Measurements from ENCODE around the gene VWC2L. TPM values are rescaled to one million over a fixed set of nuclear protein-coding genes. Genes with fewer than 3 reads are reported as not detected.

VWC2L gene
- total and polyA plus RNA-seq, 2 experiments from 2014 or later, result 0.10 TPM; not detected in 1

DNA sequence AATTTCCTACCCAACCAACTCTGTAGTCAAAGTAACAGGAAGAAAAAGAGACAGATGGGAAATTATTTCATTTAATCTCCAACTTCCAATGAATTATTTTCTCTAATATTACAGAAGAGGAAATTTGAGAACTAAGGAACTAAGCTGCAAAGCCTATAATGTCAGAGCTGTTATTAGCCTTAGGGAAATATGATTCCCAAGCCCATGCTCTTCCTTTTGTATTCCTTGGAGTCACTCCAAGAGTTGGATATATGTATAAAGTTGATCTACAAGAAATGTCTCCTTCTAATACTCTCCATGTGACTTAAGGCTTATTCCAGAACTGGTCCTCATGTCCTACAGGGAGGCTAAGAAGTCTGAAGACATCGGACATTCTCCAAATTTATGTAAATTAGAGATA, 31.6 kb upstream of the VWC2L start:
- Histone ChIP-seq H3K4me2 (no peak overlapping the region), H3K4me1 (ENCODE audit: insufficient read depth) (no peaks in the 10 kb centered on the region), H3K9me3 (ENCODE audit: low read depth) (no peaks in the 10 kb centered on the region), H3K36me3 (replicated peaks; ENCODE audit: insufficient read depth, low read depth) (no peaks in the 10 kb centered on the region), H3K79me2 (no peaks in the 10 kb centered on the region), H3K4me3 (no peak overlapping the region), H4K20me1 (ENCODE audit: insufficient read depth, poor library complexity, severe bottlenecking) (no peaks in the 10 kb centered on the region), H3K9me2 (replicated peaks; ENCODE audit: insufficient read depth) (no peaks in the 10 kb centered on the region), H3K27ac (no peak overlapping the region), H2AFZ (no peak overlapping the region), H3K27me3 (no peaks in the 10 kb centered on the region)
- TF ChIP-seq, protein P1, sequence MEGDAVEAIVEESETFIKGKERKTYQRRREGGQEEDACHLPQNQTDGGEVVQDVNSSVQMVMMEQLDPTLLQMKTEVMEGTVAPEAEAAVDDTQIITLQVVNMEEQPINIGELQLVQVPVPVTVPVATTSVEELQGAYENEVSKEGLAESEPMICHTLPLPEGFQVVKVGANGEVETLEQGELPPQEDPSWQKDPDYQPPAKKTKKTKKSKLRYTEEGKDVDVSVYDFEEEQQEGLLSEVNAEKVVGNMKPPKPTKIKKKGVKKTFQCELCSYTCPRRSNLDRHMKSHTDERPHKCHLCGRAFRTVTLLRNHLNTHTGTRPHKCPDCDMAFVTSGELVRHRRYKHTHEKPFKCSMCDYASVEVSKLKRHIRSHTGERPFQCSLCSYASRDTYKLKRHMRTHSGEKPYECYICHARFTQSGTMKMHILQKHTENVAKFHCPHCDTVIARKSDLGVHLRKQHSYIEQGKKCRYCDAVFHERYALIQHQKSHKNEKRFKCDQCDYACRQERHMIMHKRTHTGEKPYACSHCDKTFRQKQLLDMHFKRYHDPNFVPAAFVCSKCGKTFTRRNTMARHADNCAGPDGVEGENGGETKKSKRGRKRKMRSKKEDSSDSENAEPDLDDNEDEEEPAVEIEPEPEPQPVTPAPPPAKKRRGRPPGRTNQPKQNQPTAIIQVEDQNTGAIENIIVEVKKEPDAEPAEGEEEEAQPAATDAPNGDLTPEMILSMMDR (IDR thresholded peaks at IDR 0.05; ENCODE audit: poor library complexity), result no peak
- TF ChIP-seq EZH2phosphoT487 (IDR thresholded peaks at IDR 0.05; ENCODE audit: low read depth, severe bottlenecking, unreplicated experiment) (no peak), EZH2 (IDR thresholded peaks at IDR 0.05; ENCODE audit: borderline replicate concordance) (no peak)
- DNase-seq (ENCODE audit: low spot score), result no peak
- 96% methylated on average over 1 of the region's 1 CpG for WGBS (ENCODE audit: low lambda C conversion rate, missing lambda C conversion rate)

DNA sequence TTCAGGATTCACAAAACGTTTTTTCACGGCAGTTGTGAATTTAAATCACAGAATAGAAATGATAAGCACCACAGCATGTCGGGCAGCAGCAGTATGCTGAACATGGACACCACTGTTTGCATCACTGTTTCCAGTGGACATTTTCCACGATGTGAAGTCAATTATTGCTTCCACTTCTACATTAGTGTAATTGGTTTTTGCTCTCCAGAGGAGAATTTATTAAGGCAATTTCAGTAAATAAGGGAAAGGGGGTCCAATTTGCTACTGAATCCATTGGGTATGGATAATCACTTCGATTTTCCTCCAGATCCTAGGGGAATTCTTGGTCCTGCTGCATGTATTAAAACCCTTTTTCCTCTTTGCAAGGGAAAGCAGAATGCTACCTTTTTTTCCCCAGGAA, 30.2 kb upstream of the VWC2L start:
- Histone ChIP-seq H3K27me3 (no peaks in the 10 kb centered on the region), H2AFZ (no peak overlapping the region), H3K9me2 (replicated peaks; ENCODE audit: insufficient read depth) (no peaks in the 10 kb centered on the region), H3K27ac (no peak overlapping the region), H4K20me1 (ENCODE audit: insufficient read depth, poor library complexity, severe bottlenecking) (no peaks in the 10 kb centered on the region), H3K4me3 (no peak overlapping the region), H3K4me1 (ENCODE audit: insufficient read depth) (no peaks in the 10 kb centered on the region), H3K9me3 (ENCODE audit: low read depth) (no peaks in the 10 kb centered on the region), H3K36me3 (replicated peaks; ENCODE audit: insufficient read depth, low read depth) (no peaks in the 10 kb centered on the region), H3K4me2 (no peak overlapping the region), H3K79me2 (no peaks in the 10 kb centered on the region)
- 81% methylated on average over 5 of the region's 5 CpGs for WGBS (ENCODE audit: low lambda C conversion rate, missing lambda C conversion rate)
- TF ChIP-seq EZH2phosphoT487 (IDR thresholded peaks at IDR 0.05; ENCODE audit: low read depth, severe bottlenecking, unreplicated experiment) (no peak), EZH2 (IDR thresholded peaks at IDR 0.05; ENCODE audit: borderline replicate concordance) (no peak)
- TF ChIP-seq, protein P1 (IDR thresholded peaks at IDR 0.05; ENCODE audit: poor library complexity), result no peak
- no peak for DNase-seq (ENCODE audit: low spot score)

DNA sequence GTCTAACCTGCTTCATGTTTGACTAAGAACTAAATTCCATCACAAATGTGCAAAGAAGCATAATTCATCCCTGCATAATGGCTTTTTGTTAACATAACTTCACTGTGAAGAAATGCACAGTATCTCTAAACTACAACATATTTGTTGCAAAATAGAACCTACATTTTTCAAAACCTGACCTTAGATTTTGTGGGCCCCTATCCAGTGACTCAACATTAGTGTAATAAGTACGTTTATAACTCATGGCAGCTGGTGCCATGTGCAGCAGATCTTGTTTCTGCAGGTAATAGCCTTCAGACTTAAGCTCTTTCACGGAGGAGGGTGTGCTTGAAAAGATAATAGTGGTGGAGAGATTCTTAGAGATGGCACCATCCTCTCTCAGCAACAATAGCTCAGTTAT, 28.6 kb upstream of the VWC2L start:
- no peaks in the 10 kb centered on the region for H3K27me3 ChIP-seq
- WGBS (ENCODE audit: low lambda C conversion rate, missing lambda C conversion rate), result 68% methylated on average over 2 of the region's 2 CpGs
- H3K4me2 ChIP-seq, result no peak overlapping the region

More for the DNA sequence above, 28.6 kb upstream of the VWC2L start:
- H3K9me3 ChIP-seq (ENCODE audit: low read depth), result no peaks in the 10 kb centered on the region
- no peak overlapping the region for H3K27ac ChIP-seq
- no peak overlapping the region for H2AFZ ChIP-seq
- H4K20me1 ChIP-seq (ENCODE audit: insufficient read depth, poor library complexity, severe bottlenecking), result no peaks in the 10 kb centered on the region
- no peak for TF ChIP-seq EZH2phosphoT487 (IDR thresholded peaks at IDR 0.05; ENCODE audit: low read depth, severe bottlenecking, unreplicated experiment)
- TF ChIP-seq, protein P1 (IDR thresholded peaks at IDR 0.05; ENCODE audit: poor library complexity), result no peak
- TF ChIP-seq EZH2 (IDR thresholded peaks at IDR 0.05; ENCODE audit: borderline replicate concordance), result no peak
- no peaks in the 10 kb centered on the region for H3K9me2 ChIP-seq (replicated peaks; ENCODE audit: insufficient read depth)
- no peak overlapping the region for H3K4me3 ChIP-seq
- H3K4me1 ChIP-seq (ENCODE audit: insufficient read depth), result no peaks in the 10 kb centered on the region
- H3K36me3 ChIP-seq (replicated peaks; ENCODE audit: insufficient read depth, low read depth), result no peaks in the 10 kb centered on the region
- no peak for DNase-seq (ENCODE audit: low spot score)
- no peaks in the 10 kb centered on the region for H3K79me2 ChIP-seq

All from hepatocyte (in vitro differentiated cells).